IMR-90 (cell line): ENCODE data around the gene KRT9.
"Not testable (repeated sequence)": the region's sequence is repeated elsewhere in the genome, so short reads cannot be mapped to it uniquely, and the experiment has no call there.

Experiments
- BHLHE40 ChIP-seq: fragments of 150-350 bp; IDR thresholded peaks from 2 replicates; pipeline ENCODE4 v1.6.1; 2016; ENCODE audit warnings: mild to moderate bottlenecking, low read depth, low read length
- CEBPB ChIP-seq: IDR thresholded peaks from 2 replicates; pipeline ENCODE4 v1.6.1; 2012; ENCODE audit warnings: low read depth, low read length, improper control_type of control experiment
- CHD1 ChIP-seq: IDR thresholded peaks from 2 replicates; pipeline ENCODE4 v1.6.1; 2012; ENCODE audit warnings: low read depth, low read length, improper control_type of control experiment
- FOS ChIP-seq: fragments of 150-350 bp; IDR thresholded peaks from 2 replicates; pipeline ENCODE4 v1.6.1; 2016; ENCODE audit warnings: low read depth, low read length
- MXI1 ChIP-seq: IDR thresholded peaks from 2 replicates; pipeline ENCODE4 v1.6.1; 2012; ENCODE audit warnings: low read depth, mild to moderate bottlenecking, low read length, moderate library complexity, borderline replicate concordance
- NFE2L2 ChIP-seq: fragments of 150-350 bp; IDR thresholded peaks from 2 replicates; pipeline ENCODE4 v1.6.1; 2016; ENCODE audit warnings: low read depth, mild to moderate bottlenecking, low read length
- POLR2A ChIP-seq: IDR thresholded peaks from 2 replicates; pipeline ENCODE4 v1.6.1; 2012; ENCODE audit warnings: mild to moderate bottlenecking, low read depth, low read length
- RAD21 ChIP-seq: IDR thresholded peaks from 2 replicates; pipeline ENCODE4 v1.6.1; 2012; ENCODE audit warnings: low read length, improper control_type of control experiment
- RCOR1 ChIP-seq: IDR thresholded peaks from 2 replicates; pipeline ENCODE4 v1.6.1; 2012; ENCODE audit warnings: mild to moderate bottlenecking, low read length, improper control_type of control experiment; ENCODE audit not compliant: insufficient replicate concordance
- RFX5 ChIP-seq: IDR thresholded peaks from 2 replicates; pipeline ENCODE4 v1.8.0; 2012; ENCODE audit warnings: low read depth, mild to moderate bottlenecking, low read length, moderate library complexity
- SMC3 ChIP-seq: fragments of 150-350 bp; IDR thresholded peaks from 2 replicates; pipeline ENCODE4 v1.6.1; 2016; ENCODE audit warnings: low read depth, mild to moderate bottlenecking, antibody characterized with exemption, low read length, moderate library complexity
- TF ChIP-seq, protein P1 (sequence below): fragments of 150-350 bp; IDR thresholded peaks from 2 replicates; pipeline ENCODE4 v1.6.1; 2016; ENCODE audit warnings: low read depth, mild to moderate bottlenecking, low read length, moderate library complexity, borderline replicate concordance
- TF ChIP-seq, protein P2 (sequence below): conservative IDR thresholded peaks from 2 replicates; pipeline ENCODE4 v1.5.1; 2012; ENCODE audit warnings: mild to moderate bottlenecking, low read depth, low read length, improper control_type of control experiment
- TF ChIP-seq, protein P3 (sequence below): fragments of 150-350 bp; IDR thresholded peaks from 2 replicates; pipeline ENCODE4 v1.6.1; 2017; ENCODE audit warnings: mild to moderate bottlenecking, antibody characterized with exemption, low read length, low read depth

DNA sequence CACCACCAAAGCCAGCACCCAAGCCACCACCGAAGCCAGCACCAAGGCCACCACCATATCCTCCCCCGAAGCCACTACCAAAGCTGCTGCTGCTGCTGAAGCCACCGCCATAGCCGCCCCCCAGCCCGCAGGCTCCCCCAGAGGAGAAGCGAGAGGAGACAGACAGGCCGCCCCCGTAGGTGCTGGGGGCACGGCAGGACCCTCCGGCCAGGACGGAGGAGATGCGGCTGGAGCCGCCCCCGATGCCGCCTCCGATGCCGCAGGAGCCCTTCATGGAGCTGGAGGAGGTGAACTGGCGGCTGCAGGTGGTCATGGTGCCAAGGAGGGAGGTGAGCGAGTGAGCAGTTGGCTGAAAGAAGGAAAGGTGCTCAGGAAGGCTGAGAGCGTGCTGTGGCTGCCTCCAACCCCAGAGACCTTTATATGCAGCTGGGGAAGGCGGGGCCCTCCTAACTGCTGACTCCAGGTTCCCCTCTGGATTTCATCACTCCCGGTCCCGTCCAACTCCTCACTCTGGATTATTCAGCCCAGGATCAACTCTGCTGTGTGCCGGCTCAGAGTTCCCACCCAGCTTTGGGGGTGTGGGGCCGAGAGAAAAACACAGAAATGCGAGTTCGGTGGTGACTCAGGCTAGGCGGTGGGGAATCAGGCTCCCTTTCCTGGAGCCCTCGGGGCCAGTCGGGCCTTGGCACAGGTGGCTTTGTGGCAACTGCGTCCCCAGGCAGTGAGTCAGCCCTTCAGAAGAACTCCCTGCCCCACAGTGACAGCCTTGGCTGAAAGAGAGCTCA, 40.7 kb upstream of the KRT9 start, which contains the start of gene KRT16:
- TF ChIP-seq, protein P1, sequence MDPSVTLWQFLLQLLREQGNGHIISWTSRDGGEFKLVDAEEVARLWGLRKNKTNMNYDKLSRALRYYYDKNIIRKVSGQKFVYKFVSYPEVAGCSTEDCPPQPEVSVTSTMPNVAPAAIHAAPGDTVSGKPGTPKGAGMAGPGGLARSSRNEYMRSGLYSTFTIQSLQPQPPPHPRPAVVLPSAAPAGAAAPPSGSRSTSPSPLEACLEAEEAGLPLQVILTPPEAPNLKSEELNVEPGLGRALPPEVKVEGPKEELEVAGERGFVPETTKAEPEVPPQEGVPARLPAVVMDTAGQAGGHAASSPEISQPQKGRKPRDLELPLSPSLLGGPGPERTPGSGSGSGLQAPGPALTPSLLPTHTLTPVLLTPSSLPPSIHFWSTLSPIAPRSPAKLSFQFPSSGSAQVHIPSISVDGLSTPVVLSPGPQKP, result not testable (repeated sequence)
- TF ChIP-seq NFE2L2, RAD21, RCOR1, POLR2A, BHLHE40, SMC3, RFX5, CEBPB, FOS, CHD1, MXI1: not testable (repeated sequence)
- TF ChIP-seq, protein P2, sequence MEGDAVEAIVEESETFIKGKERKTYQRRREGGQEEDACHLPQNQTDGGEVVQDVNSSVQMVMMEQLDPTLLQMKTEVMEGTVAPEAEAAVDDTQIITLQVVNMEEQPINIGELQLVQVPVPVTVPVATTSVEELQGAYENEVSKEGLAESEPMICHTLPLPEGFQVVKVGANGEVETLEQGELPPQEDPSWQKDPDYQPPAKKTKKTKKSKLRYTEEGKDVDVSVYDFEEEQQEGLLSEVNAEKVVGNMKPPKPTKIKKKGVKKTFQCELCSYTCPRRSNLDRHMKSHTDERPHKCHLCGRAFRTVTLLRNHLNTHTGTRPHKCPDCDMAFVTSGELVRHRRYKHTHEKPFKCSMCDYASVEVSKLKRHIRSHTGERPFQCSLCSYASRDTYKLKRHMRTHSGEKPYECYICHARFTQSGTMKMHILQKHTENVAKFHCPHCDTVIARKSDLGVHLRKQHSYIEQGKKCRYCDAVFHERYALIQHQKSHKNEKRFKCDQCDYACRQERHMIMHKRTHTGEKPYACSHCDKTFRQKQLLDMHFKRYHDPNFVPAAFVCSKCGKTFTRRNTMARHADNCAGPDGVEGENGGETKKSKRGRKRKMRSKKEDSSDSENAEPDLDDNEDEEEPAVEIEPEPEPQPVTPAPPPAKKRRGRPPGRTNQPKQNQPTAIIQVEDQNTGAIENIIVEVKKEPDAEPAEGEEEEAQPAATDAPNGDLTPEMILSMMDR, result not testable (repeated sequence)
- TF ChIP-seq, protein P3, sequence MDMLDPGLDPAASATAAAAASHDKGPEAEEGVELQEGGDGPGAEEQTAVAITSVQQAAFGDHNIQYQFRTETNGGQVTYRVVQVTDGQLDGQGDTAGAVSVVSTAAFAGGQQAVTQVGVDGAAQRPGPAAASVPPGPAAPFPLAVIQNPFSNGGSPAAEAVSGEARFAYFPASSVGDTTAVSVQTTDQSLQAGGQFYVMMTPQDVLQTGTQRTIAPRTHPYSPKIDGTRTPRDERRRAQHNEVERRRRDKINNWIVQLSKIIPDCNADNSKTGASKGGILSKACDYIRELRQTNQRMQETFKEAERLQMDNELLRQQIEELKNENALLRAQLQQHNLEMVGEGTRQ, result not testable (repeated sequence)
